ENCODE measurements around the gene ALDOC.

GRCh38 chr17:28597606-28598383 lies 21.1 kb upstream of the ALDOC start:
- TF ChIP-seq, protein P1, sequence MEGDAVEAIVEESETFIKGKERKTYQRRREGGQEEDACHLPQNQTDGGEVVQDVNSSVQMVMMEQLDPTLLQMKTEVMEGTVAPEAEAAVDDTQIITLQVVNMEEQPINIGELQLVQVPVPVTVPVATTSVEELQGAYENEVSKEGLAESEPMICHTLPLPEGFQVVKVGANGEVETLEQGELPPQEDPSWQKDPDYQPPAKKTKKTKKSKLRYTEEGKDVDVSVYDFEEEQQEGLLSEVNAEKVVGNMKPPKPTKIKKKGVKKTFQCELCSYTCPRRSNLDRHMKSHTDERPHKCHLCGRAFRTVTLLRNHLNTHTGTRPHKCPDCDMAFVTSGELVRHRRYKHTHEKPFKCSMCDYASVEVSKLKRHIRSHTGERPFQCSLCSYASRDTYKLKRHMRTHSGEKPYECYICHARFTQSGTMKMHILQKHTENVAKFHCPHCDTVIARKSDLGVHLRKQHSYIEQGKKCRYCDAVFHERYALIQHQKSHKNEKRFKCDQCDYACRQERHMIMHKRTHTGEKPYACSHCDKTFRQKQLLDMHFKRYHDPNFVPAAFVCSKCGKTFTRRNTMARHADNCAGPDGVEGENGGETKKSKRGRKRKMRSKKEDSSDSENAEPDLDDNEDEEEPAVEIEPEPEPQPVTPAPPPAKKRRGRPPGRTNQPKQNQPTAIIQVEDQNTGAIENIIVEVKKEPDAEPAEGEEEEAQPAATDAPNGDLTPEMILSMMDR (conservative IDR thresholded peaks at IDR 0.05 in 1 of 2, IDR thresholded peaks at IDR 0.05 in 1 of 2; ENCODE audit: low read depth in 1 of 2, low read length in 2 of 2) = no peak
- TF ChIP-seq EZH2 (IDR thresholded peaks at IDR 0.05; ENCODE audit: low read length, missing control alignments) = no peak

All from fibroblast of lung (primary cell).